GM19099 (cell line): ENCODE measurements around the gene RIT2.

ENCODE experiments used
- POLR2A ChIP-seq: IDR thresholded peaks from 3 replicates; pipeline ENCODE4 v1.6.1; 2011; ENCODE audit warnings: low read depth; ENCODE audit not compliant: insufficient read length; ENCODE audit errors: extremely low read depth

The RIT2 gene

DNA sequence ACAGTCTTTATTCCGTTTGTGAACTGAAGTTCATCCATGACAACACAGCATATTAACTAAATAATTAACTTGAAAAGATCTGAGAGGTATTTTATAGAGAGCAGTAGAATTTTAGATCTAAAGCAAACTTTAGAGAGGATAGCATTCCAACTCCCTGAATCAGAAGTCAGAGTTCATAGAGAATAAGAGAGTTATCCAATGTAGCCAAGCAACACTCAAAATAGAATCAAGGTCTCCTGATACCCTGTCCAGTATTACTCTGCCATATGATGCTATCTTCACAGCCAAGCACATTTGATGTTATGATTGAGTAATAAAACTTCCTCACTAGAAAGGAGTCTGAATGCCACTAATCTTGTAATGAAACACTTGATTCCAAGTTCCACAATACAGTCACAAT is 55.5 kb downstream of the RIT2 start:
- TF ChIP-seq POLR2A: no peak

DNA sequence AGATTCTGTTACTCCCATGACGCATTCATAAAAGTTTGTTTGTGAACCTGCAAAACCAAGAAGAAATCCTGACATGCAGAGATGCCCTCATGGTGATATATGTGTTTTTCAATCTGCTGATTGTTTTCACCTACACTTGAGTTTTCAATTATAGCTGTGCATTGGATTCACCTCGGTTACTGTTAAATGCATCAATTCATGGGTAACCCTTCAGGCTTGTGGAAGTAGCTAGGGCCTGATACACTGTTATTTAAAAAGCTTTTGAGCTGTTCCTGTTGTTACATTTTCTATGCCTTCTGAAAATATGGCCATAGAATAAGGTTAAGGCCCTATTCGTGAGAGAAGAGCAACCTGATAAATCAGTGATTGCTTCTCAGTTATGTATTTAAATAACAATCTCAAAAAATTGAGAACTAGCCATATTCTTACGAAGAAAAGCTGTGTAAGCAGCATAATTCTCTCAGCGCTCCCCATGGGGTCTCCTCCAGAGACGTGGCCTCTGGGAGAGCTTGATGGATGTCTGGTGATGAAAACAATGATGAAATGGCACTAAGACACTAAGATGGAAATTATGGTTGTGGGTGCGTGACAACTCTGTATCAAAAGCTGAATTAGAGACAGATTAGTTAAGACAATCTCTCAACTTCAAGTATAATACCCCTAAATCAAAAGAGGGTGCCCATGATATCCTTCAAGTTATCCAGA is 60.5 kb downstream of the RIT2 start:
- TF ChIP-seq POLR2A: no peak

DNA sequence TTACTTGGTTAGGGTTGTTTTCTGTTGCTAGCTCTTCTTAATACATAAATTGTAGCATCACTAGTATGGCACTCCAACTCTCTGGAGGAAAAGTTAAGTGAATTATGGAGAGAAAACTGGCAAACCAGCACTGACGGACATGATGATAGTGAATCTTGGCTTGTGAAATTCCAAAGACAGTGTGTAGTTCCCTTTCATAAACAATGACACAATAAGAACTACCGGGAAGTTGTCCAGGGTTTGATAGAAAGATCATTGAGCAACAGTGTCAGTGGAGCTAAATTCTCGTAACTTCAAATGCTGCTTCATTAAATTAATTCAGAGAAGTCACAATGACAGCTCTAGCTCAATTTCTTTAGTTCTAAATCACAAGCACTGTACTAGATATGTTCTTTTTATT is 66.5 kb downstream of the RIT2 start:
- TF ChIP-seq POLR2A: no peak

DNA sequence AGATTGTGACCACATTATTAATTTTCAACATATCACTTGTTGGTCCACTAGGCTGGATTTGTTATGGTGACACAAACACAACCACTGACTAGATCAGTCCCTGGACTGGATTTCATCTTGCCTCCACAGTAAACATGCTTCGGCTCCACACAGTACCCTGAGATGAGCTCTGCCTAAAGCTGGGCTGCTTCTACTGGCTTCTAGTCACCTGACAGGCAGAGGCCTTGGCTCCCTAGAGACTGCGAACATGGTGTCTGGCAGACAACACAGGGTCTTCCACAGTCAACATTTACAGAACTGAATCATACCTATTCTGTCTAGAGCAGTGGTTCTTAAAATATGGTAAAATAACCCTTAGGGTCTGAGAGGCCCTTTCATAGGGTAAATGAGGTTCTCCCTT is 69.2 kb downstream of the RIT2 start:
- TF ChIP-seq POLR2A: no peak

DNA sequence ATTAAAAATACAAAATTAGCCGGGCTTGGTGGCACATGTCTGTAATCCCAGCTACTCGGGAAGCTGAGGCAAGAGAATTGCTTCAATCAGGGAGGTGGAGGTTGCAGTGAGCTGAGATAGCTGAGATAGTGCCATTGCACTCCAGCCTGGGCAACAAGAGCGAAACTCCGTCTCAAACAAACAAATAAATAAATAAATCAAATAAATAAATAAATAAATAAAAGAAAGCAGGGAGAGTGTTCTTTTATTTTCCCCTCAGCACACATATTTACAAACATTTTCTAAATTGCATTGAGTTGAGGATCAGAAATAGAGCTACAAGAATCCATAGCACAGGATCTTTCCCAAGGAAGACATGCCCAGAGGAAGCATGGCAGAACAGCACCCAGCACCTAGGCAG is 71.9 kb downstream of the RIT2 start:
- TF ChIP-seq POLR2A: no peak

DNA sequence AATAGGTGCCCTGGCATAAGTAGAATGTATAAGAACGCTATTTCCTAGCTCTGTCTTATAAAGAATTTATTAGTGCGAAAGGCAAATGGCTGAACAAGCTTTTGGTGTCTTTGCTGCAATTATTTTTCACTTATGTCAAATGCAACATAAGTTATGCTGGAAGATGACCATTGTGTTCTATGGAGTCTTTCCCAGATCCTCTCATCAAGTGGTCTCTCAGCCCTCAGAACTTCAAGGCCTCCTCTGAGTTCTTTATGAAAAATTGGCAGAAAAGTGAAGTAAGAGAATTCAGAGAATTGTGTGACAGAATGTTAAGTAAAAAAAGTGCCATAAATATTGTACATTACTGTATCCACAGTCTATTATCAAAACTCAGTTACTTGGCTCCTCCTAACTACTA is 75.2 kb downstream of the RIT2 start:
- TF ChIP-seq POLR2A: no peak

DNA sequence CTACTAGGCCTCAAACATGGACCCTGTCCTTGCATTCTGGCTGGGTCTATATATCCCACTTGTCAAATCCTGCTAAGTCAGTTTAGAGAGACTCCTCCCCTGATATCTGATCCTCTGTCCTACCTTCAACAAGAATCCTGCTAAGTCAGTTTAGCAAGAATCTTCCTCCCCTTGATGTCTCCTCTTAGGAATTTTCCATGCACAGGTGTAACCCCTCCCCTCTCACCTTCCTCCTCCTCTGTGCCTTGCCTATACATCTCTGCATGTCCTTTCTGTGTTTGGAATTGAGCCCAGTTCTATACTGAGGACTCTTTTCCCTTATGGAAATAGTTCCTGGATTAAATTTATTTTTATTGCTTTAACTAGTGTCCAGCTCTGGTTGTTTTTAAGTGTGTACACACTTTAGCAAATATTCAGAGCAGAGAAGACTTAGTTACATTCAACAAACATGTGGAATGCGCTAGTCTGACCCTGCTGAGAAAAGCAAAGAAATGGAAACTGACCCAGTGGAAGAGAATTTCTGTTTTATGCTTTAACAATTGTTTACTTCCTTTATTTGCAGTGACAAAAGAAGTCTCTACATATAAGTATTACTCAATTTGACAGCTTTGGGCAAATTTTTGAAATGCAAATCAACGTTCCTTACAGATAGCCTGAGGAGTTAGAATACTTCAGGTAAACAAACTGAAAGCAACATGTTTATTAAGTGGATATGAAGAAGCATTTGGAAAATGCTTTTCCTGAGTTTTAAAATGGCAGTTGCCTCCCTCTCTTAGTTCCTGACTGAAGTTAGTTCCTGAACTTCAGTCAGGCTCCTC is 80.6 kb downstream of the RIT2 start:
- TF ChIP-seq POLR2A: no peak

DNA sequence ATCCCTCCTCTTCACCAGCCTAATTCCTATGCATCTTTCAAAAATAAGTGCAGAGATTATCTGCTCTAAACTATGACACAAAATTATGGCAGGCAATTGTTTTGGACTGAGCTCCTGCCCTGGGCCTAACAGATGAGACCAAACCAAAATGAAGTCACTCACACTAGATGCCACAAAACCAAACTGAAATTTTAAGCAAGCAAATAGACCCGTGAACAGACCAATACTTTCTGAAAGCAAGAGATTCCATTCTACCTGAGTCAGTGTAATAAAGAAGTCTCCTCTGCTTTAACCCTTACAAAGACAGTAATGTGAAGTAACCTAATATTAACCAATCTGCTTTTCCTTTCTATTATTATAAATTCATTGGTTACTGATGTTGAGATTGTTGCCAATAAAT is 84.3 kb downstream of the RIT2 start:
- TF ChIP-seq POLR2A: no peak

DNA sequence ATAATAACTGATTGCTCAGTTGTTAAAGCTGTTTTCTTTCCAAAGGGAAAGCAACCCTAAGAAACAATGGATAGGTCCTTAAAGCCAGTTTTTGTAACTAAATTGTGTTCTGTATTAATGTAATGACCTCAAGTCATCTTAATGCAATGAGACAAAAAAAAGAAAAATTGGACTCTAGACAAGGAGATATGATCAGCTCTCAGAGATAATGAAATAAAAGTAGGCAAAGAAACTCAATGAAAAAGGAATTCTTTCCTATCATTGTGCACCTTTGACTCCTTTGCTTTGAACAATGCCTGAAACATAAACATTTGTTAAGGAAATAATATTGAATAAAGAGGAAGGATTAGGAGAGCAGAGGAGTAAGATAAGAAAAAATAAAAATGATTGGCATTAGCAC is 86.1 kb downstream of the RIT2 start:
- no peak for TF ChIP-seq POLR2A

DNA sequence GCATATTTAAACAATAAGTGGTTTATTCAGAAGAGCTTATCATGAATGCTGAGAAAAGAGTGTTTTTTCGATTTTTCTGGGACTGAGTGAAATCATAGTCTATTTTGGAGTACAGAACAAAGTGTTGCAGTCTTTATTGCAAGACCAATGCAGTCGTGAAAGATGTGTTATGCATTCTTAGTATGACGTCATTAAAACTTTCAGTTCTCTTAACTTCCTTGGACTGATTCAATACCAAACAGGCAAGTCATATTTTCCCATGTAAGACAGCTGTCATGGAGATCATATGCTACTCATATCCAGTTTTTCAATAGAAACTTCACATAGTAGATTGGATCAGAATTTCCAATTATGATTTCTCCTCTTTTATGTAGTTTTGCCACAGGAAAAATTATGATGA is 92.6 kb downstream of the RIT2 start:
- no peak for TF ChIP-seq POLR2A

DNA sequence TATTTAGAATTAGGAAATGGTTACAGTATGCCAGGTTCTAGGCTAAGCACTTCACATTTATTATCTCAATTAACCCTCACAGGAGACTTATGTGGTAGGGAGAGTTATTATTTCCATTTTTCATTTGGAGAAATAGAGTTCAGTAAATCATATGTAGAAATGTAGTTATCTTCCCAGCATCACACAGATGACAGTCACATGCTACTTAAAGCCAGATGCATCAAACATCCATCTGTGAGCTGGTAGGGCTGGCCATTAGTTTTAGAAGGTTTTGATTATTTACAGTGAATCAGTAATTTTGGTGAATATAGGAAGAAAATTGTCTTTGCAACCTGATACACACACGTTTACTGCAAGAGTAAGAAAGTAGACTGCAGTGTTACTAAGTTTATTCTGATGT is 97.9 kb downstream of the RIT2 start:
- TF ChIP-seq POLR2A: no peak

DNA sequence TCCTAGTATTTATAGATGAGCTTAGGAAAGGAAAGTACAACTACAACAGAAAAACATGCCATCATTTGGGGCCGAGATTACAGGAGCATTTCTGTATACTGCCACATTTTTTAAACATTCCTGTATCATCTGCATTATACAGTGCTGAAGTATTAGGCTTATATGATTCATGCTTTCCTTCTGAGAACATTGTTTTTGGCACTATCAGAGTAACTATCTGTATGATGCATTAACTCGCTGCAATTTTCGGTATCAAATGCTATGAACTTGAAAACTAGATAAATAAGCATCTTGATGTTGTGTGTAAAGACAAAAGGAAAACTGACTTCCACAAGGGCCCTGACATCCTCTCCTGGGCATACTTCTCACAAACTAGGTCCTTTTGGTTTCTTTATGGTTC is 102.0 kb downstream of the RIT2 start:
- TF ChIP-seq POLR2A: no peak

DNA sequence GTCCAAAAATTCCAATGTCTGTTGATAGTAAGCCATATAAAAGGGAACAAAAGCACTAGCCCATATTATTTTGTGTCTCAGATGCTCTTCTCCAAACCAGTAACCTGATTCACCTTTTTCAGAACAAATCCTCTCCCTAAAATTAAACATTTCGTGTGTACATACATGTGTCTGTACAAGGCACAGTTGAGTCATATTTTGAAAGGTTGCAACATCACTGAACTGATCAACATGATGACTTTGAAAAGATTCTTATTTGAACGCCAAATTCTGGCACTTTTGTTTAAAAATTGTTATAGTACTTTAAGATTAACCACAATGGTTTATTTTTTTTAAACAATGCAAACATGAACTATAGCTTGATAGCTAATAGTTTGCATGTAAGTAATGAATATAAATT is 102.5 kb downstream of the RIT2 start:
- TF ChIP-seq POLR2A: no peak

DNA sequence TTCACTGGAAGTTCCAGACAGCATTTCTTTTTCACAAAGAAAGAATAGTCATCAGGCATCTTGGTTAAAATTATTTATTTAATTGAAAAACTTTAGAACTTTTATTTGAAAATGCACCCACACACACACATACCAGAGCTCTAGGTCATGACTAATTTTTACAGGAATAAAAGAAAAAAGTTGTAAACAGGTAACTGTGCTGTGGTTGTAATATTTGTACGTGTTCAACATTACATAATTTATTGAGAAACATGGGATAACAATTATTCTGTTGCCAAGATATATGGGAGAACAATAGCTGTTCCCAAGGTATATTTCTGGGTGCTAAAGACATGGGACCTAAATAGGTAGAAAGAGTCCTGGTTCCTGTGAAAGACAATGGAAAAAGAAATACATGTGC is 104.9 kb downstream of the RIT2 start:
- TF ChIP-seq POLR2A: no peak

DNA sequence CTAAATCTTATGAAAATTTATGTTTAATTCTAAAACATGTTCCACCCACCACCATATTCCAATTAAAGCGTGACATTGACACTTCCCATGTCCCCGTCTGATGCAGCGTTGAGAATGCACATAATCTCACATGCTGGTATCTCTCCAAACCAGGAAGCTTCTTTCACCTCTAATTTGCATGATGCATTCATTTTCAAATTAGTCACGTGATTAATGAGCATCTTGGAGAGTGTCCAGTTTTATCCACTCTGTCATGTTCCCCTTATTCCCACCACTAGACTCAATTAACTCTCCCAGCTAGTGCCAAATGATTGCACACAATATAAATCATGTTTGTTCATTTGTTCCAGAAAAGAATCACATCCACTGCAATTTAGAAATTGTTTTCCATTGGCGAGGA is 105.8 kb downstream of the RIT2 start:
- TF ChIP-seq POLR2A: no peak

DNA sequence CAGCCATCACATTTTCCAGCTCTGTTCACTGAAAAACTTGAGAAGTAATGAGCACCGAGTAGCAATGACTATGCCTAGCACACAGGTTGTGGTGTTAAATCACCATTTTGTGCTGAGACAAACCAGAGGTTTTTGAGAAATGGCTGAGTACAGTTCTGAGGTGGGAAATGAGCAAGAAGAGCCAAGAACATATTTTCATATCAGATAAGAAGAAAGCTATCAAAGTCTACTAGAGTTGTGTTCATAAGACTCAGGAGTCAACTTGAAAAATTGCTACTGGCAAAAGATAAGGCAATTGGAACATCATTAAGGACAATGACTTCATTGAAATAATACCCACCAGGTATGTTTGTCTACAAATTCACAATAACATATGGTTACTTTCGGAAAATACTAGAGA is 108.1 kb downstream of the RIT2 start:
- TF ChIP-seq POLR2A: no peak
